ENCODE data around the gene TMEM218.

DNA sequence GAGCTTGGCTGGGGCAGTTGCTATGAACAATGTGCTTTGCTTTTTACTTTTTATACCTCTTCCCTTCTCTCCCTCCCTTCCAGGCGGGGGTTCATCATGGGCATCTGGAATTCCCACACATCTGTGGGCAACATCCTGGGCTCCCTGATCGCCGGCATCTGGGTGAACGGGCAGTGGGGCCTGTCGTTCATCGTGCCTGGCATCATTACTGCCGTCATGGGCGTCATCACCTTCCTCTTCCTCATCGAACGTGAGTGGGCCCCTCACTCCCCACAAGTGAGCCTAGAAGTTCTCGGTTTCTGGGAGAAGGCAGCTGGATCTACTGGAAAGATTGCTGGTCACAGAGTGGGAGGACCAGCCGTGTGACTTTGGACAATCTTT is 30.9 kb downstream of the TMEM218 start:
- TF ChIP-seq, protein P1, sequence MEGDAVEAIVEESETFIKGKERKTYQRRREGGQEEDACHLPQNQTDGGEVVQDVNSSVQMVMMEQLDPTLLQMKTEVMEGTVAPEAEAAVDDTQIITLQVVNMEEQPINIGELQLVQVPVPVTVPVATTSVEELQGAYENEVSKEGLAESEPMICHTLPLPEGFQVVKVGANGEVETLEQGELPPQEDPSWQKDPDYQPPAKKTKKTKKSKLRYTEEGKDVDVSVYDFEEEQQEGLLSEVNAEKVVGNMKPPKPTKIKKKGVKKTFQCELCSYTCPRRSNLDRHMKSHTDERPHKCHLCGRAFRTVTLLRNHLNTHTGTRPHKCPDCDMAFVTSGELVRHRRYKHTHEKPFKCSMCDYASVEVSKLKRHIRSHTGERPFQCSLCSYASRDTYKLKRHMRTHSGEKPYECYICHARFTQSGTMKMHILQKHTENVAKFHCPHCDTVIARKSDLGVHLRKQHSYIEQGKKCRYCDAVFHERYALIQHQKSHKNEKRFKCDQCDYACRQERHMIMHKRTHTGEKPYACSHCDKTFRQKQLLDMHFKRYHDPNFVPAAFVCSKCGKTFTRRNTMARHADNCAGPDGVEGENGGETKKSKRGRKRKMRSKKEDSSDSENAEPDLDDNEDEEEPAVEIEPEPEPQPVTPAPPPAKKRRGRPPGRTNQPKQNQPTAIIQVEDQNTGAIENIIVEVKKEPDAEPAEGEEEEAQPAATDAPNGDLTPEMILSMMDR (IDR thresholded peaks at IDR 0.05; ENCODE audit: insufficient read depth, low read length), result no peak
- no peak for TF ChIP-seq POLR2AphosphoS5 (IDR thresholded peaks at IDR 0.05; ENCODE audit: low read depth)

Measured in HL-60 (cell line).